Stimulated activated naive CD8-positive, alpha-beta T cell treated with anti-CD3 and anti-CD28 coated beads, Interleukin-15, Interleukin-2, amounts not matched to agents 100 U/mL and 50 U/mL, for 24 hours (primary cell): ENCODE measurements around the gene ITCH.
"Not testable (repeated sequence)": the region's sequence is repeated elsewhere in the genome, so short reads cannot be mapped to it uniquely, and the experiment has no call there.

Experiments
- ATAC-seq: fragments of 150-1000 bp; cut with Tn5 transposase; one replicate; pipeline ENCODE4 v1.10.0; 2021
- DNase-seq: peaks from one replicate; pipeline ENCODE4 v3.0.0; 2021

Gene ITCH

GRCh38 chr20:34414525-34414924 is 51.5 kb downstream of the ITCH start:
- DNase-seq, ATAC-seq: not testable (repeated sequence)

DNA sequence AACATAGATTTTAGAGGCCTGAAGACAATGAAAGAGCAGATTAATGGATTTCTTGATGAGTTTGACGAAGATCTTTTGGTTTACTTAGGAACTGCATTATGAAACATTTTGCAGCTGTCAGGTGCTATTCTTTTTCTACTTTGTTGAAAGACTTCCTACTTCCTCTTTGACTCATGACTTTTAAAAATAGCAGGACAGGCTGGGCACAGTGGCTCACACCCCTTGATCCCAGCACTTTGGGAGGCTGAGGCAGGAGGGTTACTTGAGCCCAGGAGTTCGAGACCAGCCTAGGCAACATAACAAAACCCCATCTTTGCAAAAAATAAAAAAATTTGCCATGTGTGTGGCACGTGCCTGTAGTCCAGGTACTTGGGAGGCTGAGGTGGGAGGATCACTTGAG is 52.0 kb downstream of the ITCH start:
- DNase-seq (no peak), ATAC-seq (no peak)

DNA sequence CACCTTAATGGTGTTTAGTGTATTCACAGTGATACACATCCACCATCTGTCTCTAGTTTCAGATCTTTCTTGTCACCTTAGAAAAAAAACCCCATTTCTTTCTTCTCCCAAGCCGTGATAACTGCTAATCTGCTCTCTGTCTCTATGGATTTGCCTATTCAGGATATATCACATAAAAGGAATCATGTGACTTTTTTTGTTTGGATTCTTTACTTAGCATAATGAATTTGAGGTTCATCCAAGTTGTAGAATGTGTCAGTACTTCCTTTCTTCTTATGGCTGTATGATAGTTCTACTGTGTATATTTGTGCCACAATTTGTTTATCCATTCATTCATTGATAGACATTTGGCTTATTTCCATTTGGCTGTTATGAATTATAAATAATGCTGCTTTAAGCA is 57.1 kb downstream of the ITCH start:
- ATAC-seq (no peak), DNase-seq (no peak)

- no peak for ATAC-seq
Observed at GRCh38 chr20:34420975-34421374, 57.9 kb downstream of the ITCH start.

DNA sequence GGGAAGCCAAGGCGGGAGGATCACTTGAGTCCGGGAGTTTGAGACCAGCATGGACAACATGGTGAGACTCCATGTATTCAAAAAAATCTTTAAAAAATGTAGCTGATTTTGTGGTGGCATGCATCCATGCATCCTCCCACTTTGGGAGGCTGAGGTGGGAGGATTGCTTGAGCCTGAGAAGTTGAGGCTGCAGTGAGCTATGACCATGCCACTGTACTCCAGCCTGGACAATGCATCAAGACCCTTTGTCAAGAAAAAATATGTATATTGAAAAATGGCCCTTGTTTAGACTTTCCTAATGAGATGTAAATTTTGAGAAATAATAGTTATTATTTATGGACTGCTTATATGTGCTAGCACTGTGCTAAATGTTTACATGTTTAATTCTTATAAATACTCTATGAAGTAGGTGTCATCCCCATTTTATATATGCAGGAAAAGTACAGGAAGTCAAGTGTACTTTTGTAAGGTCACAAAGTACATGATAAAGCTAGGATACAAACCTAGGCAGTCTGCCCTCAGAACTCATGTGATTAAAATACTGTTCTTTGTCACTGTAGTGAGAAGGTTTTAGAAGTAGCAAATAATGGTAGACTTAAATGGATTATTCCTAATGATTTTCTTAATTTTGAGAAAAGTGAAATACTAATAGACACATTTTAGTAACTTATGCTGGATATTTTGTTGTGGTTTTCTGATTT is 58.8 kb downstream of the ITCH start:
- ATAC-seq (no peak), DNase-seq (no peak)

More at GRCh38 chr20:34420975-34421374, 57.9 kb downstream of the ITCH start:
- DNase-seq, result no peak

GRCh38 chr20:34425032-34425690 is 62.1 kb downstream of the ITCH start:
- not testable (repeated sequence) for DNase-seq, ATAC-seq

- no peak for DNase-seq
- ATAC-seq, result peak; percentile 59
Observed at GRCh38 chr20:34426026-34426425, 63.0 kb downstream of the ITCH start.

GRCh38 chr20:34427331-34427730 is 64.3 kb downstream of the ITCH start:
- no peak for ATAC-seq
- no peak for DNase-seq

- ATAC-seq, result no peak
- DNase-seq, result no peak
Observed at GRCh38 chr20:34427784-34428183, 64.7 kb downstream of the ITCH start.

DNA sequence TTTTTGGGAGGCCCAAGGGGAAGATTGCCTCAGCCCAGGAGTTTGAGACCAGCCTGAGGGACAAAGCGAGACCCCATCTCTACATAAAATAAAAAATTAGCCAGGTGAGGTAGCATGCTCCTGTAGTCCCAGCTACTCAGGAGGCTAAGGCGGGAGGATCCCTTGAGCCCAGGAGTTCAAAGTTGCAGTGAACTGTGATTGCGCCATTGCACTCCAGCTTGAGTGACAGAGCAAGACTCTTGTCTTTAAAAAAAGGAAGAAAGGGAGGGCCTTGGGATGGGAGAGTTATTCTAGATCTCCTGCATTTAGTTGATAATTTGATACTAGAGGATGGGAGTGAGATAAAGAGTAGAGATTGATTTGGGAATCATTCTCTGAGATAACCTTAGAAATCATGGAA is 68.1 kb downstream of the ITCH start:
- DNase-seq (no peak), ATAC-seq (no peak)

DNA sequence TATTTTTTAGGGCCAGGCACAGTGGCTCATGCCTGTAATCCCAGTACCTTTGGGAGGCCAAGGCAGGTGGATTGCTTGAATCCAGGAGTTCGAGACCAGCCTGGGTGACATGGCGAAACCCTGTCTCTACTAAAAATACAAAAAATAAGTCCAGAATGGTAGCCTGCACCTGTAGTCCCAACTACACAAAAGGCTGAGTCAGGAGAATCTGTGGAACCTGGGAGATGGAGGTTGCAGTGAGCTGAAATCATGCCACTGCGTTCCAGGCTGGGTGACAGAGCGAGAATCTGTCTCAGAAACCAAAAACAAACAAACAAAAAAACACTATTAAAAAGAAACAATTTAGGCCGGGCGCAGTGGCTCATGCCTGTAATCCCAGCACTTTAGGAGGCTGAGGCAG is 69.6 kb downstream of the ITCH start:
- not testable (repeated sequence) for DNase-seq, ATAC-seq

GRCh38 chr20:34433391-34433790 is 70.3 kb downstream of the ITCH start:
- DNase-seq (no peak), ATAC-seq (no peak)

DNA sequence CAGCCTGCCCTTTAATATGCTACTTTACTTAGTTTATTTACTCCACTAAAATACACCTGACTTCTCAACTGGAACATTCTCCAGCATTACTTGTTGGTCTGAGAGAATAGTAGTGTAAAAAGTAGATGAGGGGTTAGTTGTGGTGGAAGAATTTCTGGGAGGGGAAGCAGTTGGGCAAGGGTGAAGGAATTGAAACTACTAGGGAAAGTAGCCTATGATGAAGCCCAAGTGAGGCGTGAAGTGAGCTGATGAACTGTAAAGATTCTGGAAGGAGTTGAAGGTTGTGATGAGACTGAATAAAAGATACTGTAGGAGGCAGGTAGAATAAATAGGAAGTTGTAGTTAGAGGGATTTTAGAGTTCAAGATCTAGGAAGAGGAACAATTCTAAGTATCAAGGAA is 72.5 kb downstream of the ITCH start:
- DNase-seq (no peak), ATAC-seq (no peak)

- ATAC-seq (no peak), DNase-seq (no peak)
Observed at GRCh38 chr20:34437330-34437986, 74.4 kb downstream of the ITCH start.

GRCh38 chr20:34439168-34439567 is 76.1 kb downstream of the ITCH start:
- no peak for DNase-seq
- ATAC-seq, result no peak

GRCh38 chr20:34441423-34441822 is 78.3 kb downstream of the ITCH start:
- not testable (repeated sequence) for DNase-seq, ATAC-seq

DNA sequence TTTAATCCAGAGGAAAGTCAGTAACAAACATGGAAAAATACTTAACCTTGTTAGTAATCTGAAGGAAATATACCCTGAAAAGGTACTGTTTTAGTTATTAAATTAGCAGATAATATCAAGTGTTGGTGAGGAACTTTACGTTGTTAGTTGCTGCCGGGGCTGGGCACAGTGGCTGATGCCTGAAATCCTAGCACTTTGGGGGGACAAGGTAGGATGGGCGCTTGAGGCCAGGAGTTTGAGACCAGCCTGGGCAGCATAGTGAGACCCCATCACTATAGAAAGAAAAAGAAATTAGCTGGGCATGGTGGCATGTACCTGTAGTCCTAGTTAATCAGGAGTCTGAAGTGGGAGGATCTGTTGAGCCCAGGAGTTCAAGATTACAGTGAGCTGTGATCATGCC is 80.5 kb downstream of the ITCH start:
- no peak for DNase-seq
- ATAC-seq, result no peak

DNA sequence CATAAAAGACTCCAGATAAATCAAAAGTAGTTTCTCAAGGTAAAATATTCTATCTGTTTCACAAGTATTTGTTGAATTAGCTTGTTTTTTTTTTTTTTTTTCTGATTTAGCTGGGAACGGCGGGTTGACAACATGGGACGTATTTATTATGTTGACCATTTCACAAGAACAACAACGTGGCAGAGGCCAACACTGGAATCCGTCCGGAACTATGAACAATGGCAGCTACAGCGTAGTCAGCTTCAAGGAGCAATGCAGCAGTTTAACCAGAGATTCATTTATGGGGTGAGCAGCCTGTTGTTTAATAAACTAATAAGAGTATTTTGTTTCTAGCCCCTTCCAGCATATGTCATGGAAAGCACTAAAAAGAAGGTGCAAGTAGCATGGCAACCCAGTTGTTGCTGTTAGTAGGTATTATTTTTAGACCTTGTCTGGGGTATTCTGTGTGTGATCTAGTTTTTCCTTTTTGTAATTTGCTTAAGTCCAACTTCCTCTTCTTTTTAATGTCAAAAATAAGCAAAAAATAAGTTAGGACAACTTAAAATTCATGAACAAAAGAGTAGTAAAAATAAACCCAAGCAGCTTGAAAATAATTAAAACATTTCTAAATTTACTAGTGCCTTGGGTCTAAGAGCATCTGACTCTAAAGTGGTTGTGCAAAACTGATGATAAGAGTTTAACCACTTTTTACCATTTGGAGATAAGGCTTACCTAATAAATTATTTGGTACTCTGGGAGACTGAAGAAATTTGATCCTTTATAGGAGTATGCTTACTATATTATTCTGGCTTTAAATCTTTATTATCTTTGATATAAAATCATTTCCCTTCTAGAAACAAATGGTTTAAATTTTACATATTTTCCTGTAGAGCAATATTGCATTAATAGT is 82.3 kb downstream of the ITCH start:
- no peak for ATAC-seq
- no peak for DNase-seq

GRCh38 chr20:34448517-34448916 is 85.4 kb downstream of the ITCH start:
- no peak for DNase-seq
- ATAC-seq, result no peak

GRCh38 chr20:34449674-34450592 is 86.9 kb downstream of the ITCH start:
- ATAC-seq, result no peak
- DNase-seq, result no peak

DNA sequence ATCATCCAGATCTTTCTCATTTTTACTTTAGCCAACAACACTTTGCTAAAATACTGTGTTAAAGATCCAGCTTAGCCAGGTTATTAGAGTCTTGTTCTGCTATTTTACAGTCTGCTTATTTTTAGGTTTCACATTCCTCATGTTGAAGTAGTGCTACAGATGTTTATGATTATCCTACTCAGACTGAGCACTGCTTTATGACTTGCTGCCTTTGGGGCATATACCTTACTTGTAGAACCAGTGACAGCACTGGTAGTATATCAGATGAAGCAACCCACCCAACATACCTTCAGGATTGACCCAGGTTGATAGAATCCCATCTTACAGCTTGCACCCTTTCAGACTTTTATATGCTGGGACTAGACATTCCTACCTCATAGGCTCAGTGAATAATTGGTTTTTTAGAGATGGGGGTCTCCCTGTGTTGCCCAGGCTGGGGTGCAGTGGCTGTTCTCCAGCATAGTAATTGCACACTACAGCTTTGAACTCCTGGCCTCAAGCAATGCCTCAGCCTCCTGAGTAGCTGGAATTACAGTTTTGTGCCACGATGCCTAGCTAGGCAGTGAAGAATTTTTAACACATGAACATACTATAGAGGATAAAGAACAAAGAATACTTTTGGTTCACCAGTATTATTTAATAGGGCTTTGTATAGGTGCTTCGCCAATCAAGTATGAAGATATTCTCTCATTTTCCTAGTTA is 89.4 kb downstream of the ITCH start:
- ATAC-seq (no peak), DNase-seq (no peak)
